Motor neuron (in vitro differentiated cells): Measurements from ENCODE around the gene CRABP2. TPM values are rescaled to one million over a fixed set of nuclear protein-coding genes. Genes with fewer than 3 reads are reported as not detected.
A peak's percentile ranks its signal among the peaks of the same experiment; 100 is the strongest.

Experiments
- ATAC-seq, 8 experiments: fragments of 200-7000 bp; cut with Tn5 transposase; replicated peaks in 6 of 8; 2 replicates each; pipeline ENCODE4 v1.8.0; 2021; ENCODE audit warnings: mild to moderate bottlenecking in 8 of 8, moderate library complexity in 8 of 8
- H3K27ac ChIP-seq, 2 donors: fragments of 250-450 bp; sonication (Bioruptor Pico); 2 replicates each; pipeline ENCODE4 v1.9.0; 2021; ENCODE audit warnings: antibody characterized with exemption in 2 of 2, mild to moderate bottlenecking in 2 of 2, moderate library complexity in 1 of 2
- H3K4me1 ChIP-seq, 2 donors: fragments of 250-450 bp; sonication (Bioruptor Pico); replicated peaks in 1 of 2; 2 replicates each; pipeline ENCODE4 v1.6.1; 2021; ENCODE audit warnings: antibody characterized with exemption in 2 of 2, mild to moderate bottlenecking in 2 of 2, moderate library complexity in 1 of 2
- H3K4me3 ChIP-seq, 5 donors: fragments of 250-450 bp; sonication (Bioruptor Pico); 2 replicates each; pipeline ENCODE4 v1.9.0; 2021; ENCODE audit warnings: antibody characterized with exemption in 5 of 5, mild to moderate bottlenecking in 5 of 5, moderate library complexity in 4 of 5
- WGBS, 10 experiments: fragments of 450-650 bp; shearing (Covaris generic); methylation state at CpG; one replicate each; pipeline ENCODE4 v1.0.0; 2022; 5-methylcytosine and 5-hydroxymethylcytosine counted together
- in situ Hi-C, 9 experiments: fragments of 400-800 bp; cut with MboI; loops; one replicate each; pipeline ENCODE4 v1.15.0; 2021; ENCODE audit warnings: low sequenced_read_pairs in 9 of 9, low pct_unique_long_range_greater_than_20kb in 2 of 9; ENCODE audit not compliant: unreplicated experiment in 9 of 9
- total RNA-seq, 8 experiments: library from RNA; unstranded; fragments of 300-600 nt; gene quantifications; 2 replicates each; pipeline versions ENCODE4 v1.2.3 to v1.2.4, GENCODE V29; 2022

The CRABP2 gene
- total RNA-seq, 8 experiments from 2014 or later, result 1.4 to 813 (median 186) TPM

- WGBS, 10 experiments, result 0 to 52% (median 0%) methylated on average over 1 to 6 of the region's 6 CpGs
- Histone ChIP-seq H3K4me3 (peak overlapping the region in 2 of 5 donors; percentile 11 to 34), H3K4me1 (peaks cover 53 to 67% of the 10 kb centered on the region in 2 donors), H3K27ac (peak overlapping the region in 1 of 2 donors; percentile 23)
- ATAC-seq, result no peak
- in situ Hi-C loops, result no loop called here
These were observed 45.8 kb downstream of the CRABP2 start for GRCh38 chr1:156659661-156659987.

DNA sequence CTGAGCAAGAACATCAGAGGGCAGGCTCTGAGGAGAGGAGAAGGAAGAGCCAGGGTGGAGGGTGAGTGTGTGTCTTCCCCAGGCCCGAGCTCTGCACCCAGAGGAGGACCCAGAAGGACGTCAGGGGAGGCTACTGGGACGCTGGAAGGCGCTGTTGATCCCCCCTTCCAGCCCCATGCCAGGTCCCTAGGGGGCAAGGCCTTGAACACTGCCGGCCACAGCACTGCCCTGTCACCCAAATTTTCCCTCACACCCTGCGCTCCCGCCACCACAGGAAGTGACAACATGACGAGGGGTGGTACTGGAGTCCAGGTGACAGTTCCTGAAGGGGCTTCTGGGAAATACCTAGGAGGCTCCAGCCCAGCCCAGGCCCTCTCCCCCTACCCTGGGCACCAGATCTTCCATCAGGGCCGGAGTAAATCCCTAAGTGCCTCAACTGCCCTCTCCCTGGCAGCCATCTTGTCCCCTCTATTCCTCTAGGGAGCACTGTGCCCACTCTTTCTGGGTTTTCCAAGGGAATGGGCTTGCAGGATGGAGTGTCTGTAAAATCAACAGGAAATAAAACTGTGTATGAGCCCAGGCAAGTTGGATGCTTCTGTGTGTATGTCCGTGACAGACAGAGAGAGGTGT, 46.3 kb downstream of the CRABP2 start:
- Histone ChIP-seq H3K27ac (no peak overlapping the region), H3K4me1 (peaks cover 47 to 61% of the 10 kb centered on the region in 2 donors), H3K4me3 (no peak overlapping the region)
- ATAC-seq, result no peak
- WGBS, 10 experiments, result 60 to 100% (median 80%) methylated on average over 1 to 9 of the region's 10 CpGs; no CpG with 5 or more reads in 3 of the 10 experiments
- in situ Hi-C loops, result no loop called here

DNA sequence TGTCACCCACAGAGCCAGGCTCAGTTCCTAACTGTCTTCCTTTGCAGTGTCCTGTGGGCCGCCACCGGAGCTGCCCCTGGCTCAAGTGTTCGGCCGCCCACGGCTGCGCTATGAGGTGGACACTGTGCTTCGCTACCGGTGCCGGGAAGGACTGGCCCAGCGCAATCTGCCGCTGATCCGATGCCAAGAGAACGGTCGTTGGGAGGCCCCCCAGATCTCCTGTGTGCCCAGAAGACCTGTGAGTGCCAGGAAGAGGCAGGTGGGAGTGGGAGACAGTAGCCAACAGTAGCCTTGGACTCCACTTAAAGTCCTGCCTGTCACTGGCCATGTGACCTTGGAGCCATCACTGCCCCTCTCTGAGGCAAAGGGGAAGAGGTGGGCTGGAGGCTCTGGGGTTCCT, 46.9 kb downstream of the CRABP2 start:
- no peak for ATAC-seq
- Histone ChIP-seq H3K4me1 (peaks cover 42 to 56% of the 10 kb centered on the region in 2 donors), H3K4me3 (no peak overlapping the region), H3K27ac (no peak overlapping the region)
- 78 to 93% (median 86%) methylated on average over 1 to 11 of the region's 14 CpGs; no CpG with 5 or more reads in 3 of the 10 experiments for WGBS, 10 experiments
- in situ Hi-C loops, result no loop called here

DNA sequence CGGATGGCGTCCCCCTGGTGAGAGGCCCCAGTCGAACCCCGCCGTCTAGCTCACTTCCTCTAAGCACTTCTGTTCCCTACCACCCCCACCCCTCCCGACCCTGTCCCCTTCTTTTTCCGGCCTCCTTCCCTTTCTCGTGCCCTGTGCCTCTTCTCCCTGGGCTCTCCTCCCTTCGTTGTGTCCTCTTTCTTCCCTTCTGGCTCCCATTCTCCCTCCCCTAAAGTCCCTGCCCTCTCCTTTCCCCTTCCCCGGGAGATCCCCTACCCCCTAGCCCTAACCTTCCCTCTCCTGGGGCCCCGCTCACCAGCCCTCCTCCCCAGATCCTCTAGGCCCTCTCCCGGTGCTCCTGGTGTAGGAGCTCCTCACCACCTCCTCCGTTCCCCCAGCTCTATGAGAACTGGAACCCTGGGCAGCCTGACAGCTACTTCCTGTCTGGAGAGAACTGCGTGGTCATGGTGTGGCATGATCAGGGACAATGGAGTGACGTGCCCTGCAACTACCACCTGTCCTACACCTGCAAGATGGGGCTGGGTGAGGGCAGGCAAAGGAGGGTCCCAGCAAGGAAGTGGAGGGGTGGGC, 47.6 kb downstream of the CRABP2 start:
- H3K27ac ChIP-seq, result no peak overlapping the region
- in situ Hi-C loops, result no loop called here
- 0 to 100% methylated on average over 1 of the region's 15 CpGs; no CpG with 5 or more reads in 8 of the 10 experiments for WGBS, 10 experiments
- peak overlapping the region in 3 of 5 donors; percentile 9 to 25 (median 19) for H3K4me3 ChIP-seq
- peaks cover 35 to 49% of the 10 kb centered on the region in 2 donors for H3K4me1 ChIP-seq
- no peak for ATAC-seq

GRCh38 chr1:156656806-156657740, 48.3 kb downstream of the CRABP2 start:
- Histone ChIP-seq H3K4me1 (peaks cover 28 to 41% of the 10 kb centered on the region in 2 donors), H3K4me3 (peak overlapping the region in 4 of 5 donors; percentile 1 to 25 (median 14)), H3K27ac (no peak overlapping the region)
- peak; percentile 13 to 54 (median 24) for ATAC-seq
- 0 to 14% (median 6%) methylated on average over 1 to 20 of the region's 54 CpGs; no CpG with 5 or more reads in 2 of the 10 experiments for WGBS, 10 experiments
- in situ Hi-C loops, result no loop called here

GRCh38 chr1:156655904-156656516, 49.4 kb downstream of the CRABP2 start:
- 53 to 100% (median 57%) methylated on average over 1 to 7 of the region's 9 CpGs; no CpG with 5 or more reads in 5 of the 10 experiments for WGBS, 10 experiments
- in situ Hi-C loops, result no loop called here
- peaks cover 17 to 31% of the 10 kb centered on the region in 2 donors for H3K4me1 ChIP-seq
- no peak overlapping the region for H3K4me3 ChIP-seq
- no peak overlapping the region for H3K27ac ChIP-seq
- no peak for ATAC-seq

GRCh38 chr1:156655151-156655903, 50.1 kb downstream of the CRABP2 start:
- Histone ChIP-seq H3K4me3 (no peak overlapping the region), H3K27ac (no peak overlapping the region), H3K4me1 (peaks cover 10 to 24% of the 10 kb centered on the region in 2 donors)
- 39 to 53% (median 44%) methylated on average over 2 of the region's 2 CpGs; no CpG with 5 or more reads in 6 of the 10 experiments for WGBS, 10 experiments
- in situ Hi-C loops, result no loop called here
- ATAC-seq, result no peak

GRCh38 chr1:156654700-156655099, 50.7 kb downstream of the CRABP2 start:
- no peak for ATAC-seq
- WGBS, 10 experiments, result 38 to 75% (median 57%) methylated on average over 1 of the region's 1 CpG; no CpG with 5 or more reads in 7 of the 10 experiments
- Histone ChIP-seq H3K4me3 (no peak overlapping the region), H3K27ac (no peak overlapping the region), H3K4me1 (peaks cover 7 to 19% of the 10 kb centered on the region in 2 donors)
- in situ Hi-C loops, result no loop called here

DNA sequence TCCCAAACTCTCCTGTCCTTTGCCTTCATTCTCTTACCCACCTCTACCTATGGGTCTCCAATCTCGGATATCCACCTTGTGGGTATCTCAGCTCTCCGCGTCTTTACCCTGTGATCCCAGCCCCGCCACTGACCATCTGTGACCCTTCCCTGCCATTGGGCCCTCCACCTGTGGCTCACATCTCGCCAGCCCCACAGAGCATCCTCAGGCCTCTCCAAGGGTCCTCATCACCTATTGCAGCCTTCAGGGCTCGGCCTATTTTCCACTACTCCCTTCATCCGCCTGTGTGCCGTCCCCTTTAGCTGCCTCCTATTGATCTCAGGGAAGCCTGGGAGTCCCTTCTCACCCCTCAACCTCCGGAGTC, 52.4 kb downstream of the CRABP2 start:
- H3K27ac ChIP-seq, result no peak overlapping the region
- 37 to 92% (median 59%) methylated on average over 2 to 8 of the region's 9 CpGs; no CpG with 5 or more reads in 4 of the 10 experiments for WGBS, 10 experiments
- in situ Hi-C loops, result no loop called here

GRCh38 chr1:156652131-156652991, 53.0 kb downstream of the CRABP2 start:
- WGBS, 10 experiments, result 5 to 49% (median 24%) methylated on average over 3 to 14 of the region's 16 CpGs; no CpG with 5 or more reads in 2 of the 10 experiments
- peaks cover 4 to 11% of the 10 kb centered on the region in 2 donors for H3K4me1 ChIP-seq

More for the DNA sequence above, 52.4 kb downstream of the CRABP2 start:
- Histone ChIP-seq H3K4me3 (no peak overlapping the region), H3K4me1 (peaks cover 4 to 16% of the 10 kb centered on the region in 2 donors)
- ATAC-seq, result no peak

More at GRCh38 chr1:156652131-156652991, 53.0 kb downstream of the CRABP2 start:
- no peak overlapping the region for H3K4me3 ChIP-seq
- in situ Hi-C loops, result no loop called here
- ATAC-seq, result peak in 2 of 8 experiments; percentile 63 to 64
- no peak overlapping the region for H3K27ac ChIP-seq
